Eye (tissue), 1 donor: ENCODE measurements around the gene SSTR5.
A peak's percentile ranks its signal among the peaks of the same experiment; 100 is the strongest.

Source experiments
- DNase-seq: peaks from one replicate; pipeline ENCODE4 v3.0.0-alpha.2; 2015

SSTR5 gene

GRCh38 chr16:1107731-1108130, 35.2 kb downstream of the SSTR5 start:
- DNase-seq, result no peak

- peak; percentile 75 for DNase-seq
Observed at GRCh38 chr16:1108299-1109252, 36.0 kb downstream of the SSTR5 start.

GRCh38 chr16:1109648-1110047, 37.1 kb downstream of the SSTR5 start:
- no peak for DNase-seq

- no peak for DNase-seq
Observed at GRCh38 chr16:1112506-1113184, 40.1 kb downstream of the SSTR5 start.

- no peak for DNase-seq
Observed at GRCh38 chr16:1113489-1113888, 40.9 kb downstream of the SSTR5 start.

- DNase-seq, result no peak
Observed at GRCh38 chr16:1113889-1114526, 41.5 kb downstream of the SSTR5 start.

GRCh38 chr16:1116693-1117077, 44.1 kb downstream of the SSTR5 start:
- DNase-seq, result no peak

- peak; percentile 58 for DNase-seq
Observed at GRCh38 chr16:1117176-1117900, 44.8 kb downstream of the SSTR5 start.

GRCh38 chr16:1117926-1118325, 45.4 kb downstream of the SSTR5 start:
- DNase-seq, result no peak

- no peak for DNase-seq
Observed at GRCh38 chr16:1119129-1119528, 46.6 kb downstream of the SSTR5 start.

- no peak for DNase-seq
Observed at GRCh38 chr16:1119766-1120576, 47.4 kb downstream of the SSTR5 start.

- no peak for DNase-seq
Observed at GRCh38 chr16:1120577-1120941, 48.0 kb downstream of the SSTR5 start.

- DNase-seq, result no peak
Observed at GRCh38 chr16:1121009-1121408, 48.5 kb downstream of the SSTR5 start.

- DNase-seq, result no peak
Observed at GRCh38 chr16:1121601-1122397, 49.3 kb downstream of the SSTR5 start.

- no peak for DNase-seq
Observed at GRCh38 chr16:1122398-1122765, 49.8 kb downstream of the SSTR5 start.

- no peak for DNase-seq
Observed at GRCh38 chr16:1123525-1124230, 51.1 kb downstream of the SSTR5 start.

GRCh38 chr16:1124291-1124690, 51.7 kb downstream of the SSTR5 start:
- no peak for DNase-seq

GRCh38 chr16:1124795-1125194, 52.2 kb downstream of the SSTR5 start:
- no peak for DNase-seq

- DNase-seq, result peak; percentile 81
Observed at GRCh38 chr16:1125471-1125870, 52.9 kb downstream of the SSTR5 start.

- DNase-seq, result no peak
Observed at GRCh38 chr16:1126044-1126443, 53.5 kb downstream of the SSTR5 start.

- DNase-seq, result no peak
Observed at GRCh38 chr16:1126586-1126985, 54.0 kb downstream of the SSTR5 start.
